ENCODE measurements around the gene ZBTB46.

GRCh38 chr20:63765082-63765873, 65.8 kb downstream of the ZBTB46 start:
- no peak for TF ChIP-seq CTCF (conservative IDR thresholded peaks at IDR 0.05; ENCODE audit: low read depth, low read length)
- no peak for TF ChIP-seq EZH2 (IDR thresholded peaks at IDR 0.05; ENCODE audit: borderline replicate concordance, low read depth, low read length, poor library complexity, severe bottlenecking)

All from A673 (cell line).